HG02798 (cell line): Measurements from ENCODE around the gene SQSTM1.

Source experiments
- ATAC-seq: cut with Tn5 transposase; IDR thresholded peaks from one replicate; pipeline ENCODE4 v1.9.1; 2021; ENCODE audit warnings: mild to moderate bottlenecking; ENCODE audit not compliant: unreplicated experiment, poor library complexity

SQSTM1 gene

DNA sequence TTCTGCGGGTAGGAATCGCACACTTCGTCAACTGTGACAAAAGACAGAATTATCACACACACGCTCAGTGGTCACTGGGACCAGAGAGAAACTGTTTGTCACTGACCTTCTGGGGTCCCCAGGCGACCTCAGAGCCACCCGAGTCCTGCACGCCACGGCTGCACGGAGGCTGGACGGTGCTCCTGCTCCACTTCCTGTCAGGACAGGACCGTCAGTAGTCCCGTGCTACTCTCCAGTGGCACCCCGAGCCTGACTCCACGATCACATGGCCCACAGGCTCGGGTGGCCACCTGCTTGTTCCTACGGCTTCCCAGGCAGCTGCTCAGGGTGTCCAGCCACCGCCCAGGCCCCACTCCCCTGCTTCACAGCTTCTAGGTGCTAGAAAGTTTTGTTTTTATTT, 20.1 kb downstream of the SQSTM1 start:
- ATAC-seq = no peak

- no peak for ATAC-seq
Observed at GRCh38 chr5:179841621-179842020, 20.9 kb downstream of the SQSTM1 start.

GRCh38 chr5:179852993-179853547, 32.4 kb downstream of the SQSTM1 start:
- ATAC-seq = peak; percentile 90

- ATAC-seq = no peak
Observed at GRCh38 chr5:179854356-179854755, 33.7 kb downstream of the SQSTM1 start.

- peak; percentile 44 for ATAC-seq
Observed at GRCh38 chr5:179858241-179858585, 37.5 kb downstream of the SQSTM1 start.

DNA sequence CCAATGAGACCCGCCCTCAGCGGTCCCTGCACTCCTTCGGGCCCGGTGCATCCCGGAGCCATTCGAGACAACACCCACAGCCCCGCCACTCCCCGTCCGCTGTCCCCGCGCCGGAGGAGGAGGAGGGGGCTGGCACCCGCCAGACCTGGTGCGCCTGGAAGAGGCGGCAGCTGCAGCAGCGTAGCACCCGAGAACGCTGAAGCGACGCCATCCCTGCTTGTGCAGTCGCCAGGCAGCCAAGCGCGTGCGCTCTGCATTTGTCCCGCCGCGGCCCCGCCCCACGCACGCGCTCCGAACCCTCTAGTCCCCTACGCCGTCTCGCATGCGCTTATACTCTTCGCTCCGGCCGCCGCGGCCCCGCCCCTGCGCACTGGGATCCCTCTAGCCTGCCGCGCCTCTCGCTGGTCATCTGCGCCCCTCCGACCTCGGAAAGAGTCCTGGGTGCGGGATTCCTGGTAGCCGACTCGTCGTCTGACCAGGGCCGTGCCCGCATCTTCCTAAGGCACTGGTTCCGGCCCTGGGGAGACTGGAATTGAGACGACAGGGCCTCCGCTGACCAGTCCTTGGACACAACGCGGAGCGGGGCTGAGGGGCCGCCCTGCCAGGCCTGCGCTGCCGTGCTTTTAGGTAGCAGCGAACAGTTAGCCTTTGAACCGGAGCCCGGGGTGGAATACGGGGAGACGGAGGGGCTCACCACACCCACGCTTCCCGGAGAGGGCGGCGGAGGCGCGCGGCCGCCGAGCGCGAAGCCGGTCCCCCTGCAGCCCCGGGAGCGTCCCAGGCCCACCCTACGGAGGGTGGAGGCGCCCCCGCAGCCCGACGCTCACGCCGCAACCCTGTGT, 38.1 kb downstream of the SQSTM1 start, which contains the start of gene MRNIP:
Gene MRNIP, minus strand, starts transcription at position 232 of the 842 bp plus-strand sequence. Its CDS starts 21 bp downstream, at position 211.
- peak; percentile 98 for ATAC-seq

DNA sequence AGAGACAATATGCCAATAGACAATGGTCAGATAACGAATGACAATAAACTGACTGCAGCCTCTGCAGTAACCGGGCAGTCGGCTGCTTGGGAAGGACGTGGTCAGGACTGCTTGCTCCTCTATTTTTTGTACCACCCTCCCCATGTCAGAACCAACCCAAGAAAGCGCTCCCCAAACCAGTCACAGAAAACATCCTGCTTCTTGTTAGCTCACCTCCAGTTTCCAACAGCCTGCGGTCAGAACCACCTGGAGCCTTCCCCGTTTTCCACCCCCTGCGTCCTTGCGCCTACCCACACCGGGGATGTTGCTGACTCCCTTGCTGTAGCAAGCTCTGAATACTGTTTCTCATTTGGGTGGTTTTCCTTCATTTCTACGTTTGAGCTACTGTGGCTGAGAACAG, 39.6 kb downstream of the SQSTM1 start:
- no peak for ATAC-seq

GRCh38 chr5:179862296-179862695, 41.6 kb downstream of the SQSTM1 start:
- no peak for ATAC-seq

DNA sequence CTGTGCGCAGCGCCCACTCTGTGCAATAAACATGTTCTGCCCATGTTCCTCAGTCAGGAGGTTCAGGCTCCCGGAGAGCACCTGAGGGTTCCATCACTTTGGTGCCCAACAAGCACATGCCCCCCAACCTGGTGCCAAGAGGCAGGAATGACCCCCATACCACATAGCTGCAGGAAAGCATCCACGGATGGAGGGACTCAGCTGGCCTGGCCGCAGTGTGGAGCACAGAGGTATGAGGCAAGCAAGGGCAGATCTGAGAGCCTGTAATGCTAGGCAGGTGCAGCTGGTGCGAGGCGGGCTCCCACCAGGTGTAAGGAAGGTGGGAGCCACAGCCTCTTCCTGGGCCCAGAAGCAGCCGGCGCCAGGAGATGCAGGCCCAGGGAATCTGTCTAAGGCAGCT, 42.2 kb downstream of the SQSTM1 start:
- no peak for ATAC-seq

GRCh38 chr5:179863449-179864085, 42.9 kb downstream of the SQSTM1 start:
- ATAC-seq = no peak

GRCh38 chr5:179864686-179865085, 44.0 kb downstream of the SQSTM1 start:
- no peak for ATAC-seq

- ATAC-seq = no peak
Observed at GRCh38 chr5:179865491-179866240, 45.0 kb downstream of the SQSTM1 start.

- no peak for ATAC-seq
Observed at GRCh38 chr5:179866241-179867078, 45.8 kb downstream of the SQSTM1 start.

DNA sequence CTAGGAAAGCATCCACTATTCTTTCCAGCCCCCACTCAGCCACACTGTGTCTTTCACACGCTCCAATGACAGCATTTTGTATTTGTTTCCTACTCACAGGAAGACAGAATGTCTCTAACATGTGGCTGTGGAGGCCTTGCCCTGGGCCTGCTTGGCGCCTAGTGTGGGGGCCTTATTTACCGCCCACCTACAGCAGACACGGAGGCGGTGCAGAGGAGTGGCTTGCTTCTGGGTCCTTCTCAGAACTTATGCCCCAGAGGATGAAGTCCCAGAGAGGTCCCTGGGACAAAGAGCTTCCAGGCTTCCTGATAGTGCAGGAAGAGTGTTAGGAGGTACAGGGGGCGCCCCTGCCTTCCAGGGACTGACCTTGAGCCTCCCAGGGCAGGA, 46.4 kb downstream of the SQSTM1 start:
- ATAC-seq = no peak

GRCh38 chr5:179867476-179867875, 46.8 kb downstream of the SQSTM1 start:
- ATAC-seq = no peak

DNA sequence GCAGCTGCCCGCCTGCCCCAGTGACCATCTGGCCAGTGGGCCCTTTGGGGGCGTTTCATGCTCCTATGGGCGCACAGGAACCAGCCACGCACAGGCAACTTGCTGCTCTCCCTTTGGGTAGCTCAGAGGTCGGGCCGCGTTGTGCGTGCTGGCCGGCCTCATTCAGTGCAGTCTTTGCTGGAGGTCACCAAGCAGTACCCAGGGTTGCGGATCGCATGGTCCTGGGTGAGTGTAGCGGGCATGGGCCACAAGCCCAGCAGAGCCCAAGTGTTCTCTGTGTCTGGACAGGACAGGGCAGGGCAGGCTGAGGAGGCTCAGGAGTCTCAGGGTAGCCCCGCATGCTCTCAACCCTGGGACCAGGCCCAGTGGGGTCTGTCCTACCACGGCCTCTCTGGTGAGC, 47.8 kb downstream of the SQSTM1 start:
- ATAC-seq = no peak

DNA sequence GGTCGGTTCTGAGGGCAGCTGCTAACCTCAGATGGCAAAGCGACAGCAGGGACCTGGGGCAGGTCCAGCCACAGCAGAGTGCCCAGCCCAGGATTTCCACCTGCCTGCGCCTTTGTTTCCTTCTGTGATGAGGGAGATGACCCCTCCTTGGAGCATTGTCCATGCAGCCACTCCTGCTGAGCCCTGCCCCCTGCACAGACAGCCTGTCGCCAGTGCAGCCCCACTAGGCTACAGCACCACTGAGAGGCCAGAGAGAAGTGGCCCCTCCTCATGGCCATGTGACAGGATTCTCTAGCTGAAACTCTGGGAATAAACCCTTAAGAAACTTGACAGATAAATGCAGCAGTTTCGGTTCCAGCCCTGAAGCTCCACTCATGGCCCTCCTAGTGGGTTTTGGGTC, 48.4 kb downstream of the SQSTM1 start:
- no peak for ATAC-seq

- no peak for ATAC-seq
Observed at GRCh38 chr5:179869641-179870402, 49.1 kb downstream of the SQSTM1 start.

GRCh38 chr5:179870403-179870903, 49.7 kb downstream of the SQSTM1 start:
- no peak for ATAC-seq
